Measurements from ENCODE around the gene PLEKHB1.

The PLEKHB1 gene

GRCh38 chr11:73648121-73648520 is 1.7 kb downstream of the PLEKHB1 start:
- TF ChIP-seq CTCF (IDR thresholded peaks at IDR 0.05; ENCODE audit: insufficient read depth, low read depth, low read length, missing control alignments): no peak
- no peak overlapping the region for H3K4me3 ChIP-seq (ENCODE audit: low read length)
- no peak for DNase-seq (ENCODE audit: low read depth)

- H3K4me3 ChIP-seq (ENCODE audit: low read length): no peak overlapping the region
- TF ChIP-seq CTCF (IDR thresholded peaks at IDR 0.05; ENCODE audit: insufficient read depth, low read depth, low read length, missing control alignments): no peak
- no peak for DNase-seq (ENCODE audit: low read depth)
Measured at GRCh38 chr11:73648571-73649046, 2.2 kb downstream of the PLEKHB1 start.

GRCh38 chr11:73649206-73649605 is 2.8 kb downstream of the PLEKHB1 start:
- H3K4me3 ChIP-seq (ENCODE audit: low read length): no peak overlapping the region
- no peak for TF ChIP-seq CTCF (IDR thresholded peaks at IDR 0.05; ENCODE audit: insufficient read depth, low read depth, low read length, missing control alignments)
- DNase-seq (ENCODE audit: low read depth): no peak

- no peak for DNase-seq (ENCODE audit: low read depth)
- TF ChIP-seq CTCF (IDR thresholded peaks at IDR 0.05; ENCODE audit: insufficient read depth, low read depth, low read length, missing control alignments): no peak
- H3K4me3 ChIP-seq (ENCODE audit: low read length): no peak overlapping the region
Measured at GRCh38 chr11:73650400-73650799, 4.0 kb downstream of the PLEKHB1 start.

- H3K4me3 ChIP-seq (ENCODE audit: low read length): no peak overlapping the region
- no peak for TF ChIP-seq CTCF (IDR thresholded peaks at IDR 0.05; ENCODE audit: insufficient read depth, low read depth, low read length, missing control alignments)
- no peak for DNase-seq (ENCODE audit: low read depth)
Measured at GRCh38 chr11:73651252-73651651, 4.9 kb downstream of the PLEKHB1 start.

GRCh38 chr11:73651661-73652045 is 5.3 kb downstream of the PLEKHB1 start:
- DNase-seq (ENCODE audit: low read depth): no peak
- no peak for TF ChIP-seq CTCF (IDR thresholded peaks at IDR 0.05; ENCODE audit: insufficient read depth, low read depth, low read length, missing control alignments)
- no peak overlapping the region for H3K4me3 ChIP-seq (ENCODE audit: low read length)

- no peak for DNase-seq (ENCODE audit: low read depth)
- H3K4me3 ChIP-seq (ENCODE audit: low read length): no peak overlapping the region
- no peak for TF ChIP-seq CTCF (IDR thresholded peaks at IDR 0.05; ENCODE audit: insufficient read depth, low read depth, low read length, missing control alignments)
Measured at GRCh38 chr11:73652046-73652730, 5.8 kb downstream of the PLEKHB1 start.
